Testis (tissue), 2 donors: ENCODE data around the gene PDK1.

Experiments used
- POLR2A ChIP-seq: fragments of 450-650 bp; IDR thresholded peaks from one replicate; pipeline ENCODE4 v1.6.1; 2017; ENCODE audit warnings: antibody characterized with exemption, mild to moderate bottlenecking, moderate library complexity
- TF ChIP-seq, protein P1 (sequence below), 3 experiments: fragments of 450-650 bp in 2 of 3; fragments of 200-600 bp in 1 of 3; sonication (generic) in 1 of 3; IDR thresholded peaks; one replicate each; pipeline ENCODE4 v1.5.1; 2016 to 2019; ENCODE audit warnings: antibody characterized with exemption in 3 of 3, mild to moderate bottlenecking in 2 of 3, moderate library complexity in 1 of 3

GRCh38 chr2:172516299-172516698, 39.6 kb upstream of the PDK1 start:
- TF ChIP-seq, protein P1, sequence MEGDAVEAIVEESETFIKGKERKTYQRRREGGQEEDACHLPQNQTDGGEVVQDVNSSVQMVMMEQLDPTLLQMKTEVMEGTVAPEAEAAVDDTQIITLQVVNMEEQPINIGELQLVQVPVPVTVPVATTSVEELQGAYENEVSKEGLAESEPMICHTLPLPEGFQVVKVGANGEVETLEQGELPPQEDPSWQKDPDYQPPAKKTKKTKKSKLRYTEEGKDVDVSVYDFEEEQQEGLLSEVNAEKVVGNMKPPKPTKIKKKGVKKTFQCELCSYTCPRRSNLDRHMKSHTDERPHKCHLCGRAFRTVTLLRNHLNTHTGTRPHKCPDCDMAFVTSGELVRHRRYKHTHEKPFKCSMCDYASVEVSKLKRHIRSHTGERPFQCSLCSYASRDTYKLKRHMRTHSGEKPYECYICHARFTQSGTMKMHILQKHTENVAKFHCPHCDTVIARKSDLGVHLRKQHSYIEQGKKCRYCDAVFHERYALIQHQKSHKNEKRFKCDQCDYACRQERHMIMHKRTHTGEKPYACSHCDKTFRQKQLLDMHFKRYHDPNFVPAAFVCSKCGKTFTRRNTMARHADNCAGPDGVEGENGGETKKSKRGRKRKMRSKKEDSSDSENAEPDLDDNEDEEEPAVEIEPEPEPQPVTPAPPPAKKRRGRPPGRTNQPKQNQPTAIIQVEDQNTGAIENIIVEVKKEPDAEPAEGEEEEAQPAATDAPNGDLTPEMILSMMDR (IDR thresholded peaks at IDR 0.05): no peak
- no peak for TF ChIP-seq POLR2A
